Activated T-cell treated with anti-CD3 and anti-CD28 coated beads, Interleukin-2, amount 50 U/mL, for 72 hours (primary cell): ENCODE measurements around the gene CHST15. TPM values are rescaled to one million over a fixed set of nuclear protein-coding genes. Genes with fewer than 3 reads are reported as not detected.

Experiments
- ATAC-seq, 2 donors: fragments of 150-1000 bp; cut with Tn5 transposase; replicated peaks in 1 of 2; 2 replicates each; pipeline ENCODE4 v1.10.0; 2021; ENCODE audit warnings: moderate library complexity in 2 of 2, mild to moderate bottlenecking in 1 of 2
- DNase-seq, 2 donors: peaks; one replicate each; pipeline ENCODE4 v3.0.0; 2021 to 2022; ENCODE audit warnings: mixed read lengths in 1 of 2
- H3K27ac Mint-ChIP-seq: one replicate; pipeline ENCODE4 v1.8.0; 2022; ENCODE audit warnings: mild to moderate bottlenecking, moderate library complexity, mixed read lengths
- H3K27me3 Mint-ChIP-seq: one replicate; pipeline ENCODE4 v1.8.0; 2022; ENCODE audit warnings: low read depth, mixed read lengths
- H3K36me3 Mint-ChIP-seq, 2 donors: one replicate each; pipeline ENCODE4 v1.8.0; 2022; ENCODE audit warnings: mixed read lengths in 2 of 2, mild to moderate bottlenecking in 1 of 2; ENCODE audit not compliant: insufficient read depth in 2 of 2
- H3K4me1 Mint-ChIP-seq: one replicate; pipeline ENCODE4 v1.8.0; 2022; ENCODE audit warnings: low read depth, mixed read lengths
- H3K4me3 Mint-ChIP-seq, 2 donors: one replicate each; pipeline ENCODE4 v1.8.0; 2022; ENCODE audit warnings: mild to moderate bottlenecking in 2 of 2, mixed read lengths in 2 of 2, moderate library complexity in 2 of 2
- H3K9me3 Mint-ChIP-seq, 2 donors: one replicate each; pipeline ENCODE4 v1.8.0; 2022; ENCODE audit warnings: mixed read lengths in 2 of 2
- total RNA-seq, 2 donors: library from RNA; stranded (reverse); gene quantifications; one replicate each; pipeline ENCODE4 v1.2.3, GENCODE V29; 2022

CHST15 gene
- total RNA-seq, 2 donors from 2014 or later: 0.38 to 2.4 TPM

DNA sequence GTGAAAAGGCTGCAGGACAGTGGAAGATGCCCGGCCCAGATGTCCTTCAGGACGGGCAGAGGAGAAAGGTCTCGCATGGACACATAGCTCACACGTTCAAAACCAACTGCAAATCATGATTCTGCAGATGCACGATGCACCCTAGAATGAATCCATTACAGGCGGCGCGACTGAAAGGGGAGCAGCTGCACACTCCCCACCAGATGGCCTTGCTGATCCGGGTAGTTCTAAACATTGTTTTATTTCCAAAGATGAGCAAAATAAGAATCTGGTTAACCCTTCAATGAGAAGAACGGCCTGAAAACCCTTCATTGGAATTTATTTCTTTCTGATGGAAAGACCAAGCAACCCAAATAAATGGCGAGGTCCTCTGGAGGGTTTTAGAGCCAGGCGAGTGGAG is 33.8 kb downstream of the CHST15 start:
- Mint-ChIP-seq H3K4me3 (no peak overlapping the region), H3K4me1 (peaks cover 19% of the 10 kb centered on the region), H3K36me3 (no peaks in the 10 kb centered on the region), H3K27me3 (no peaks in the 10 kb centered on the region), H3K9me3 (no peaks in the 10 kb centered on the region), H3K27ac (no peak overlapping the region)
- DNase-seq: no peak
- ATAC-seq: no peak

DNA sequence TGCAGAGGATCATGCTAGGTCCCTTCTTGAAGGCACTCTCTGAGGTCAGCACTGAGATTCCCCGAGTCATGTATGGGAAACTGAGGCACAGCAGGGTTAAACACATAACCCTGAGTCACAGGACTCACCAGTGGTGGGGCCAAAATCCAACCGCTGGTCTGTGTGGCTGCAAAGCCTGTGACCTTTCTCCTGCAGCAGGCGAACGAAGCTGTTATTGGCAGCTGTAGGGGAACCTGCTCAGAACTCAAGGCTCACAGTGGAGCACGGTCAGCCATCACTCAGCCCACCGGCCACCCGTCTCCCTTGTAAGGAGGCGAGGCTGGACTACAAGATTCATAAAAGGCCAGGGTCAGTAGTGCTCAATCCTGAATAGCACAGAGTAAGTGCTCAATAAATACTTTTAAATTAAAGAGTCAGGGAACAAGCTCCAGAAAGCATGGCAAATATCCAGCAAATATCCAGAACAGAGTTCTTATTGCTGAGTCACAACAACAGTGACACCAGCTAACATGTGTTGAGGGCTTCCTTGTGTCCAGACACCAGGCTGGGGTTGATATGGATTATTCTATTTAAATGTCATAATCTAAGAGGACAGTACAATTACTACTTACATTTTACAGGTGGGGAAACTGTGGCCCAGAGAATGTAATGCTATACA is 34.9 kb downstream of the CHST15 start:
- Mint-ChIP-seq H3K27me3 (no peaks in the 10 kb centered on the region), H3K9me3 (no peaks in the 10 kb centered on the region), H3K4me1 (peaks cover 8% of the 10 kb centered on the region), H3K27ac (no peak overlapping the region), H3K4me3 (no peak overlapping the region), H3K36me3 (no peaks in the 10 kb centered on the region)
- no peak for ATAC-seq
- no peak for DNase-seq

DNA sequence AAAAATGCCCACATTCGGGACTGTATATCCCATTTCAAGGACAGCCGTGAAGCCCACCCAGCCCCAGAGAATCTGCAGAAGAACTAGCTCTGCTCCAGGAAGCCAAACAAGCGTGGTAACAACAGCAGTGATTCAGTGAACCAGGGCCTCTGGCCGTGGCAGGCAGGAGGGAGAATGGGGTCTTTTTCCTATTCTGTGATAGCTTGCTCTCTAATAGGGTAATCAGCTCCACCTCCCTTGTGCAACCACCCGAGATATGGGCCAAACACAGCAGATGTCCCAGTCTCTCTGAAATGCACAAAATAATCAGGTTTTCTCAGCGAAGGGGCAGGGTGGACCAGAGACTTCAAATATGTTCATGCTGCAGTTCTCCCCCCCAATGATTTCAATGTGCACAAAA is 35.8 kb downstream of the CHST15 start:
- no peak for DNase-seq
- no peak for ATAC-seq
- no peak overlapping the region for H3K27ac Mint-ChIP-seq
- H3K9me3 Mint-ChIP-seq: no peaks in the 10 kb centered on the region
- no peaks in the 10 kb centered on the region for H3K36me3 Mint-ChIP-seq
- H3K4me3 Mint-ChIP-seq: no peak overlapping the region
- H3K27me3 Mint-ChIP-seq: no peaks in the 10 kb centered on the region
- peaks cover under 1% of the 10 kb centered on the region for H3K4me1 Mint-ChIP-seq

DNA sequence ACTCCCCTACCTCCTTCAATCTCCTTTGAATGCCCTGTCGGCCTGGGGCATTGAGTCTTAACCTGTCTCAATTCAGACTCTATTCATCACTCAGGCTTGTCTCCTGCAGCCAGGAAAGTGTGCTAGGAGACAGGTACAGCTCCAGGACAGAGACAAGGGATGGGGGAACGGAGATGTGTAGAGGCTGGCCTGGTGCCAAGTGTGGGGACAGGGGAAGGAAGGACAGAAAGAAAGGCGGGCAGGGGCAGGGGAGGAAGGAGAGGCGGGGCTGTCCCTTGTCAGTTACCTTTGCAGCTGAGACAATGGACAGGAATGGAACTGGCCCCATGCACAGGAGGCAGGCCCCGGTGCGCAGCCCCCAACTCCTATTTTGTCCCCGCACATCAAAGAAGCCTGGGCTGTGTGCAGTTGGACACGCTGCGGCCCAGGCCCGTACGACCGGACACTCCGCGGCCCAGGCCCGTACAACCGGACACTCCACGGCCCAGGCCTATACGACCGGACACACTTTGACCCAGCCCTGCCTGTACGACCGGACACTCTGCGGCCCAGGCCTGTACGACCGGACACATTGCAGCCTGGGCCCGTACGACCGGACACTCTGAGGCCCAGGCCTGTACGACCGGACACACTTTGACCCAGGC is 36.9 kb downstream of the CHST15 start:
- Mint-ChIP-seq H3K27ac (no peak overlapping the region), H3K36me3 (no peaks in the 10 kb centered on the region), H3K27me3 (no peaks in the 10 kb centered on the region), H3K4me1 (no peaks in the 10 kb centered on the region), H3K9me3 (no peaks in the 10 kb centered on the region), H3K4me3 (no peak overlapping the region)
- ATAC-seq (no peak), DNase-seq (no peak)

DNA sequence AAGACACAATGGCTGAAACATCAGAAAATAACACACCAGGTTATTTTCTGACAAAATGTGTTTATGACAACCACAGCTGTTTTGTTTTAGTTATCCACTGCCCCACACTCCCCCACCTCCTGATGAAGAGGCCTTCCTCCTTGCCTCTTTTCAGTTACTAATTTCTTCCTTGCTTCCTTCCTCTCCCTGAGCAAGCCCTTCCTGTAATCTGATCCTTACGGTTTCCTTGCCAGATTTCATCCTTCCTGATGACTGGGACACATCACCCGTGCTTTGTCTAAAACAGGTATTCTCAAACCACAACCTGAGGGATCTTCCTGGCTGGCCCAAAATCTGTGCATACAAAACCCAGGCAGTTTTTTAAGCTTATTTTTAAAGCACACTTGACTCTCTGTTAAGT is 39.4 kb downstream of the CHST15 start:
- Mint-ChIP-seq H3K4me3 (no peak overlapping the region), H3K9me3 (no peaks in the 10 kb centered on the region), H3K27me3 (no peaks in the 10 kb centered on the region), H3K27ac (no peak overlapping the region), H3K4me1 (no peaks in the 10 kb centered on the region), H3K36me3 (no peaks in the 10 kb centered on the region)
- DNase-seq (no peak), ATAC-seq (no peak)

DNA sequence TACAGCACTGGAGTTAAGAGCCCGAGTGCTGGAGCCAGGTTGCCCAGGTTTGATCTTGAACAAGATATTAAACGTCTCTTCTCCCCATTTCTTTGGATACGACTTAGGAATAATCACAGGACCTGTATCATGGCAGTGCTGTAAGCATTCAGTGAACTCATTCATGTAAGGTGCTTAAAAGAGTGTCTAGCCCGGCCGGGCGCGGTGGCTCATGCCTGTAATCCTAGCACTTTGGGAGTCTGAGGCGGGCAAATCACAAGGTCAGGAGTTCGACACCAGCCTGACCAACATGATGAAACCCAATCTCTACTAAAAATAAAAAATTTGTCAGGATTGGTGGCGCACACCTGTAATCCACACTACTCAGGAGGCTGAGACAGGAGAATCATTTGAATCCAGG is 40.8 kb downstream of the CHST15 start:
- ATAC-seq (no peak), DNase-seq (no peak)
- Mint-ChIP-seq H3K36me3 (no peaks in the 10 kb centered on the region), H3K27ac (no peak overlapping the region), H3K4me3 (no peak overlapping the region), H3K4me1 (no peaks in the 10 kb centered on the region), H3K27me3 (no peaks in the 10 kb centered on the region), H3K9me3 (no peaks in the 10 kb centered on the region)

DNA sequence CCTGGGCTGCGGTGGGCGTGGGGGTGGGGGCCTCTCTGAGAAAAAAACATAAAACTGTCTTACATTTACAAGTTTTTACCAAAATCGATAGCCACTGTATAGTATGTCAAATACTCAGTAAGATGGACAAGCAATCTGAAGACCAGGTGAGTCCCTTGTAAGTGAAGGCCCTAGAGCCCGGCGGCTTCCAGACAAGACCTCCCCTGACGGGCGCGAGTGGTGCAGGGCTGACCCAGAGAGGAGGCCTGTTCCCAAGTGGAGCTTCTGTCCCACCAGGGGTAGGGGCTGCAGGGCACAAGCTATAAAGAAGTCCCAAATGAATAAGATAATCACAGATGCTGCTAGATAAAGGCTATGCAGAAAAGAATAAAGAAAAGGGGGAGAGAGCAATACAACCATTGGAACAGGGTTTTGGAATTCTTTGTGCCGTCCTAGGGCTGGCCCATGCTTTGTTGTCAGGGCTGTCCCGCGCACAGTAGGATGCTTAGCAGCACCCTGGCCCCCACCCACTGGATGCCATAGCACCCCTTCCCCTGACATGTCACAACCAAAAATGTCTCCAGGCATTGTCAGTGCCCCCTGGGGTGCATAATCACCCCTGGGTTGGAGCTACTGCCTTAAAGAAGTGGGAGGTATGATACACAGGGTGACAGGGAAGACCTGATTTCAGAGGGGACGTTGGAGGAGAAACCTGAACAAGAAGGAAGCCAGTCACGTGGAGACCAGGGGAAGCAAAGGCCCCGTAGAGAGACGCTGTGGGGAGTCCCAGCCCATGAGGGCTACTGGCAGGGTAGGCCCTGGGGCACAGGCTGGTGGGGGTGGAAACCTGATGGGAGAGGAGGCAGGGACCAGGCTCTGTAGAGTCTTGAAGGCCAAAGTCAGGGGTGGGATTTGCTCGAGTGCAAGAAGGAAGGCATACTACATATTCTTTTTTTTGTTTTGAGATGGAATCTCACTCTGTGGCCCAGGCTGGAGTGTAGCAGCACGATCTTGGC is 43.1 kb downstream of the CHST15 start:
- DNase-seq (no peak), ATAC-seq (no peak)
- no peak overlapping the region for H3K4me3 Mint-ChIP-seq
- no peaks in the 10 kb centered on the region for H3K27me3 Mint-ChIP-seq
- peaks cover 0 to 1% of the 10 kb centered on the region in 2 donors for H3K36me3 Mint-ChIP-seq
- no peaks in the 10 kb centered on the region for H3K9me3 Mint-ChIP-seq
- no peaks in the 10 kb centered on the region for H3K4me1 Mint-ChIP-seq
- H3K27ac Mint-ChIP-seq: no peak overlapping the region

DNA sequence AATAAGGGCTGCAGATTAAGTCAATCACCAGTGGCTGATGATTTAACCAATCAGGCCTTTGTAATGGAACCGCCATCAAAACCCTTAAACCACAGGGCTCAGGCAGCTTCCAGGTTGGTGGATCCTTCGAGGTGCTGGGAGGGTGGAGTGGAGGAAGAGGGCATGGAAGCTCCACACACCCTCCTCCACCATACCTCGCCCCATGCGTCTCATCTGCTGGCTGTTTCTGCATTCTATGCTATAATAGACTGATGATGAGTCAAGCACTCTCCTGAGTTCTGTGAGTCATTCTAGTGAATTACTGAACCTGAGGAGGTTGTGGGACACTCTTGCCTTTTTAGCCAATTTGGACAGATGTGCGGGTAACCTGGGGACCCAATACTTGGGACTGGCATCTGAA is 43.9 kb downstream of the CHST15 start:
- no peak overlapping the region for H3K4me3 Mint-ChIP-seq
- H3K27ac Mint-ChIP-seq: no peak overlapping the region
- H3K4me1 Mint-ChIP-seq: no peaks in the 10 kb centered on the region
- no peaks in the 10 kb centered on the region for H3K9me3 Mint-ChIP-seq
- peaks cover 1 to 2% of the 10 kb centered on the region in 2 donors for H3K36me3 Mint-ChIP-seq
- no peaks in the 10 kb centered on the region for H3K27me3 Mint-ChIP-seq
- DNase-seq (no peak), ATAC-seq (no peak)

DNA sequence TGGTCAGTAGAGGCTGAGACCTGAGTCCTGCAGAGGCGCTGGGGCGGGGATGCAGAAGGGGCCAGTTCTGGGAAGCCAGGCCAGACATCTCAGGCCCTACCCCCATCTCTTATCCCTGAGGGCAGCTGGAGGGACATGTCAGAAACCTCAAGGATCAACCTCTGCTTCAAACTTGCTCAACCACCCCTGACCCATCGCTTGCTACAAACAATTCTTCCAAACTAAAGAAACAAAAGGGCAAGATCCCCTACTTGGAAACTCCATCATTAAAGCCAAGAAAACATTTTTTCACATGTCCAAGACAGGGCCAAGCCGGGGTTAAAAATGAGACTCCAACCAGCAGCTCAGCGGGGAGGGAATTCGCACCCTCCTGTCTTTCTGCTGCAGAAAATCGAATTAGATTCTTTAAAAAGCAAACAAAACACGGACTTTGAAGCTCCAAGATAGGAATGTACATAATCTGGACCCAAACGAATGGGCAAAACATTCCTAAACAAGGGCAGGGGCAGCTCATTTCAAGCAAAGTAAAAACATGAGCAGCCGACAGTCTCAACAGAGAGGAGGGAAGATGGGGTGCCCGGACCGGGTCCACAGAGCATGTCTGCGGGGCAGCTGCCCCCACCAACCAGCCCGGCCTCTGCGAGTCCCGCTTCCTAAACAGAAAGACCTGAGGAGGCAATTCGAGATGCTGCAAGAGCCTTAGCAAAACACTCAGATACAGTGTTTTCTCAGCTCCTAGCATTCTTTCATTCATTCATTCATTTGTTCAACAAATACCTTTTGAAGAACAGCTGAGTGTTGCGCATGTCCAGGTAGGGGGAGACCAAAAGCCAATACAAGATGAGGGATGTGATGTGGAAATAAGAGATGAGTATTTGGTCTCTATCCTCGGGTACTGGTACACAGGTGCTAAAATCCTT is 44.8 kb downstream of the CHST15 start:
- Mint-ChIP-seq H3K36me3 (peaks cover 1 to 3% of the 10 kb centered on the region in 2 donors), H3K9me3 (no peaks in the 10 kb centered on the region), H3K27ac (no peak overlapping the region), H3K4me1 (peaks cover 2% of the 10 kb centered on the region), H3K4me3 (no peak overlapping the region), H3K27me3 (no peaks in the 10 kb centered on the region)
- DNase-seq (no peak), ATAC-seq (no peak)

DNA sequence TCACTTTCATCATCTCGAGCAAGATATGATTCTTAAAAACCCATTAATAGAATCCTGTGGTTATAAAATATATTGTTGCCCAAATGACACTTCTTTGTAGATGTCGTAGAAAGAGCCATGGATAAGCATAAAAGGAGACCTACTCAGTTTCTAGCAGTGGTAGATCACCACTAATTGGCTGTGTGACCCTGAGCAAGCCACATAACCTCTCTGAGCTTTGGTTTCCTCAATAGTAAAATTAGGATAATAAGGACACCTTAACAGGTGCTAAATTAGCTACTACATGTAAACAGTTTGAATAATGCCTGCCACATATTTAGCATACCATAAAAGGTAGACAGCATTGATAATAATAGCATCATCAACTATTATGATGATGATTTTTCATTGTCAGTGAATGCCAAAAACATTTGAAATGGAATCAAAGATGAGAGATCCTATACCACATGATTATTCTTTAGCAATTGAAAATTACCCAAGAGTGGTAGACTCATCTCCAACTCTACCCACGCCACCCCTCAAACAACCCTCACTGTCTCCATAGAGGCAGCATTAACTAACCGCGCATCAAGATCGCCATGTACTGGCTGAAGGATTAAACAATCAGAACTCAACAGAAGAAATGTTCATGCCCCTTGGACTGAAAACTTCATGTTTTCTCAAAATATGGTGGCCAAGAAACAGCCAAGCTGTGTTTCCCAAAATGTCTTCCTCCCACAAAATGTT is 45.8 kb downstream of the CHST15 start:
- peaks cover 3% of the 10 kb centered on the region for H3K27me3 Mint-ChIP-seq
- no peak for DNase-seq
- ATAC-seq: no peak
- H3K36me3 Mint-ChIP-seq: peaks cover 1 to 3% of the 10 kb centered on the region in 2 donors
- H3K9me3 Mint-ChIP-seq: no peaks in the 10 kb centered on the region
- H3K4me3 Mint-ChIP-seq: no peak overlapping the region
- peaks cover 13% of the 10 kb centered on the region for H3K4me1 Mint-ChIP-seq
- no peak overlapping the region for H3K27ac Mint-ChIP-seq

DNA sequence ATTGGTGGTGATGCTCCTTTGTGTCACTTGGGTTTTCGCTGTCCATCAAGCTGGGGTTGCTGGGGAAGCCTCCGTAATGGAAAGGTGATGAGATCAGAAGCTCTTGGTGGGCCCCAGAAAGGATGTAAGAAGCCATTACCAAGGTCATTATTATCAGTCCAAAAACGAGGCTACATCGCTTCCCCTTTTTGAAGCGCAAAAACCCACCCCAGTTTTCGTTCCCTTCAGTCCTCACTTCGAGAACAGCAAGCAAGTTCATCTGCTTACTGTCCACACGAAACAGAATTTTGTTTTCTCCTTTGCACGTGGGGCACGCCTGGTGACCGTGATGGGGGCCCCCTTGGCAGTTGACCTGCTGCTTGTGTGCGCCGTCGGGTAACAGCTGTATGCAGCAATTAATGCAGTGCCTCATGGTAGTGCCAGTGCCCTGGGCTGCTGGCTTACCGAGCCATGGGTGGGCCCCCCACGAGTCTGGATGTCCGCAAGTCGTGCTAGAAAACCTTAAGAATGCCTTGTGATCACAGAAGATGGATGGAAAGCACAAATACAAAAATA is 47.5 kb downstream of the CHST15 start:
- Mint-ChIP-seq H3K36me3 (peaks cover 1 to 3% of the 10 kb centered on the region in 2 donors), H3K4me3 (no peak overlapping the region), H3K27me3 (peaks cover 9% of the 10 kb centered on the region), H3K4me1 (peaks cover 19% of the 10 kb centered on the region), H3K9me3 (no peaks in the 10 kb centered on the region), H3K27ac (no peak overlapping the region)
- ATAC-seq (no peak), DNase-seq (no peak)

DNA sequence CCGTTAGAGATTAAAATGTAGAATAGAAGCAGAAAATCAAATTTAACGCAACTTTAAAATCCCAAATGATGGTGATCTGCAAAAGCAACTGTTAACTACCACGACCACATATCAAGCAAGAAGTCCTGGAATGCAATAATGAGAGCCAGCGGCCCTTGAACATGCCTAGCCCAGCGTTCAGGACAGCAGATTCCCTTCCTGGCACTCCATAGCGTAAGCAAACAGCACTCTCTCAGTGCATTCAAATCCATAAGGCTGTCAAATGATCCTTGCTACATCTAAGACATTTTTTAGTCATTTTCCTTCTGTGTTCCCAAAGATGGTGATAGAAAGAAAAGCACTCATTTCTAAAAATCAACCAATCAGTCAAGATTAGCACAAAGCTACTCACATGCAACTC is 48.1 kb downstream of the CHST15 start:
- ATAC-seq: no peak
- no peak for DNase-seq
- Mint-ChIP-seq H3K4me1 (peaks cover 19% of the 10 kb centered on the region), H3K36me3 (peaks cover 1 to 3% of the 10 kb centered on the region in 2 donors), H3K27me3 (peaks cover 9% of the 10 kb centered on the region), H3K9me3 (no peaks in the 10 kb centered on the region), H3K27ac (no peak overlapping the region), H3K4me3 (no peak overlapping the region)
